ENCODE results near the gene TRERF1. TPM values are rescaled to one million over a fixed set of nuclear protein-coding genes. Genes with fewer than 3 reads are reported as not detected.

TRERF1 gene
- total and polyA plus RNA-seq, 7 donors, result 0.21 to 0.99 (median 0.44) TPM

GRCh38 chr6:42315991-42316970 is 135.4 kb downstream of the TRERF1 start:
- DNase-seq (no peak), ATAC-seq (no peak)
- H3K27me3 ChIP-seq (ENCODE audit: insufficient read depth in 3 of 3, low read length in 2 of 3), result no peaks in the 10 kb centered on the region
- no peaks in the 10 kb centered on the region for H3K9me3 ChIP-seq
- no peak overlapping the region for H3K27ac ChIP-seq
- H3K36me3 ChIP-seq (ENCODE audit: insufficient read depth in 1 of 2, low read depth in 1 of 2), result no peaks in the 10 kb centered on the region
- WGBS, 3 donors, result 77 to 86% (median 78%) methylated on average over 8 of the region's 8 CpGs
- no peak overlapping the region for H3K4me3 ChIP-seq
- TF ChIP-seq CTCF (IDR thresholded peaks at IDR 0.05), result no peak
- H3K4me1 ChIP-seq, result no peaks in the 10 kb centered on the region
- intact Hi-C loops (cut with DNase I), result no loop called here

GRCh38 chr6:42315259-42315990 is 136.3 kb downstream of the TRERF1 start:
- no peaks in the 10 kb centered on the region for H3K4me1 ChIP-seq
- H3K4me3 ChIP-seq, result no peak overlapping the region
- TF ChIP-seq CTCF (IDR thresholded peaks at IDR 0.05), result no peak
- no peak for ATAC-seq
- H3K27ac ChIP-seq, result no peak overlapping the region
- no peaks in the 10 kb centered on the region for H3K27me3 ChIP-seq (ENCODE audit: insufficient read depth in 3 of 3, low read length in 2 of 3)
- intact Hi-C loops (cut with DNase I), result no loop called here
- DNase-seq, result no peak
- no peaks in the 10 kb centered on the region for H3K9me3 ChIP-seq
- H3K36me3 ChIP-seq (ENCODE audit: insufficient read depth in 1 of 2, low read depth in 1 of 2), result no peaks in the 10 kb centered on the region
- WGBS, 3 donors, result 85 to 93% (median 89%) methylated on average over 10 of the region's 10 CpGs

- Histone ChIP-seq H3K9me3 (no peaks in the 10 kb centered on the region), H3K4me1 (no peaks in the 10 kb centered on the region), H3K27me3 (ENCODE audit: insufficient read depth in 3 of 3, low read length in 2 of 3) (no peaks in the 10 kb centered on the region), H3K4me3 (no peak overlapping the region), H3K36me3 (ENCODE audit: insufficient read depth in 1 of 2, low read depth in 1 of 2) (no peaks in the 10 kb centered on the region), H3K27ac (no peak overlapping the region)
- TF ChIP-seq CTCF (IDR thresholded peaks at IDR 0.05), result no peak
- intact Hi-C loops (cut with DNase I), result no loop called here
- no peak for ATAC-seq
- DNase-seq, result no peak
- WGBS, 3 donors, result 89 to 90% (median 89%) methylated on average over 10 of the region's 10 CpGs
These were observed 137.0 kb downstream of the TRERF1 start for GRCh38 chr6:42314571-42315258.

- no peak for ATAC-seq
- TF ChIP-seq CTCF (IDR thresholded peaks at IDR 0.05), result no peak
- no peaks in the 10 kb centered on the region for H3K4me1 ChIP-seq
- H3K27ac ChIP-seq, result no peak overlapping the region
- H3K27me3 ChIP-seq (ENCODE audit: insufficient read depth in 3 of 3, low read length in 2 of 3), result no peaks in the 10 kb centered on the region
- H3K9me3 ChIP-seq, result no peaks in the 10 kb centered on the region
- DNase-seq, result no peak
- H3K36me3 ChIP-seq (ENCODE audit: insufficient read depth in 1 of 2, low read depth in 1 of 2), result no peaks in the 10 kb centered on the region
- intact Hi-C loops (cut with DNase I), result no loop called here
- 40 to 51% (median 47%) methylated on average over 9 of the region's 9 CpGs for WGBS, 3 donors
- no peak overlapping the region for H3K4me3 ChIP-seq
These were observed 137.7 kb downstream of the TRERF1 start for GRCh38 chr6:42313941-42314570.
